Nephron (organoid): ENCODE data around the gene FGF1.

Experiments used
- H3K27ac Mint-ChIP-seq, 3 experiments: 2 replicates each; pipeline ENCODE4 v1.8.0; 2020; ENCODE audit warnings: mixed read lengths in 3 of 3, mild to moderate bottlenecking in 2 of 3, moderate library complexity in 1 of 3
- H3K27me3 Mint-ChIP-seq: 2 replicates; pipeline ENCODE4 v1.8.0; 2021; ENCODE audit warnings: low read depth, mild to moderate bottlenecking, moderate library complexity, mixed read lengths
- H3K36me3 Mint-ChIP-seq: 2 replicates; pipeline ENCODE4 v1.8.0; 2020; ENCODE audit warnings: low read depth, mixed read lengths
- H3K4me1 Mint-ChIP-seq: 2 replicates; pipeline ENCODE4 v1.8.0; 2020; ENCODE audit warnings: mixed read lengths
- H3K4me3 Mint-ChIP-seq, 3 experiments: 2 replicates each; pipeline ENCODE4 v1.8.0; 2020; ENCODE audit warnings: mild to moderate bottlenecking in 3 of 3, mixed read lengths in 3 of 3, moderate library complexity in 2 of 3
- H3K9me3 Mint-ChIP-seq: 2 replicates; pipeline ENCODE4 v1.8.0; 2020; ENCODE audit warnings: mixed read lengths
- TF ChIP-seq, protein P1 (sequence below), 3 experiments: fragments of 200-600 bp; sonication (generic); IDR thresholded peaks; one replicate each; pipeline ENCODE4 v1.5.0; 2021; ENCODE audit warnings: antibody characterized with exemption in 3 of 3; ENCODE audit not compliant: unreplicated experiment in 3 of 3

Gene FGF1

GRCh38 chr5:142671801-142672200 is 14.1 kb downstream of the FGF1 start:
- TF ChIP-seq, protein P1, sequence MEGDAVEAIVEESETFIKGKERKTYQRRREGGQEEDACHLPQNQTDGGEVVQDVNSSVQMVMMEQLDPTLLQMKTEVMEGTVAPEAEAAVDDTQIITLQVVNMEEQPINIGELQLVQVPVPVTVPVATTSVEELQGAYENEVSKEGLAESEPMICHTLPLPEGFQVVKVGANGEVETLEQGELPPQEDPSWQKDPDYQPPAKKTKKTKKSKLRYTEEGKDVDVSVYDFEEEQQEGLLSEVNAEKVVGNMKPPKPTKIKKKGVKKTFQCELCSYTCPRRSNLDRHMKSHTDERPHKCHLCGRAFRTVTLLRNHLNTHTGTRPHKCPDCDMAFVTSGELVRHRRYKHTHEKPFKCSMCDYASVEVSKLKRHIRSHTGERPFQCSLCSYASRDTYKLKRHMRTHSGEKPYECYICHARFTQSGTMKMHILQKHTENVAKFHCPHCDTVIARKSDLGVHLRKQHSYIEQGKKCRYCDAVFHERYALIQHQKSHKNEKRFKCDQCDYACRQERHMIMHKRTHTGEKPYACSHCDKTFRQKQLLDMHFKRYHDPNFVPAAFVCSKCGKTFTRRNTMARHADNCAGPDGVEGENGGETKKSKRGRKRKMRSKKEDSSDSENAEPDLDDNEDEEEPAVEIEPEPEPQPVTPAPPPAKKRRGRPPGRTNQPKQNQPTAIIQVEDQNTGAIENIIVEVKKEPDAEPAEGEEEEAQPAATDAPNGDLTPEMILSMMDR (IDR thresholded peaks at IDR 0.05; ENCODE audit: unreplicated experiment in 3 of 3) = no peak
- peaks cover 17% of the 10 kb centered on the region for H3K4me1 Mint-ChIP-seq
- peaks cover under 1% of the 10 kb centered on the region for H3K27me3 Mint-ChIP-seq
- no peaks in the 10 kb centered on the region for H3K36me3 Mint-ChIP-seq
- no peaks in the 10 kb centered on the region for H3K9me3 Mint-ChIP-seq
- no peak overlapping the region for H3K4me3 Mint-ChIP-seq
- no peak overlapping the region for H3K27ac Mint-ChIP-seq

DNA sequence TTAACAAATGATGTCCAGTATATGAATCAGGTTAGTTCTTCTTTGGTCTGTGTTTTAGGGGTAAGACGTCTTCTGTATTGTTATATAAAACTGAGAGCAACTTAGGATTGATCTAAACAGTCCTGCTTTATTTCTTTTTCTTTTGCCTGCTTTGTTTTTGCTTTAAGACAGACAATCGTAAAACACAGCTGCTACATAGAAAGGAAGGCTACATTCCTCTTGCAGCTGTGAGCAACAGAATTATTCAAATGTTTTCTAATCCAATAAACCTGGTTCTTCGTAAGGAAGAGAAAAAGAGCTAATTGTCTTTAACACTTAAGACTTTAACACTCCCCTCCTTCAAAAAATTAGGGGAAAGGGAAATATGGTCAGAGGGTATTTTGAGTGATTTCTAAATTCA is 14.6 kb downstream of the FGF1 start:
- Mint-ChIP-seq H3K4me1 (peaks cover 22% of the 10 kb centered on the region), H3K36me3 (no peaks in the 10 kb centered on the region), H3K4me3 (no peak overlapping the region), H3K9me3 (no peaks in the 10 kb centered on the region), H3K27me3 (peaks cover 4% of the 10 kb centered on the region), H3K27ac (no peak overlapping the region)
- TF ChIP-seq, protein P1 (IDR thresholded peaks at IDR 0.05; ENCODE audit: unreplicated experiment in 3 of 3) = no peak

- Mint-ChIP-seq H3K36me3 (no peaks in the 10 kb centered on the region), H3K27ac (no peak overlapping the region), H3K9me3 (no peaks in the 10 kb centered on the region), H3K27me3 (peaks cover 4% of the 10 kb centered on the region), H3K4me1 (peaks cover 24% of the 10 kb centered on the region), H3K4me3 (no peak overlapping the region)
- TF ChIP-seq, protein P1 (IDR thresholded peaks at IDR 0.05; ENCODE audit: unreplicated experiment in 3 of 3) = no peak
Measured at GRCh38 chr5:142670804-142671203, 15.1 kb downstream of the FGF1 start.

DNA sequence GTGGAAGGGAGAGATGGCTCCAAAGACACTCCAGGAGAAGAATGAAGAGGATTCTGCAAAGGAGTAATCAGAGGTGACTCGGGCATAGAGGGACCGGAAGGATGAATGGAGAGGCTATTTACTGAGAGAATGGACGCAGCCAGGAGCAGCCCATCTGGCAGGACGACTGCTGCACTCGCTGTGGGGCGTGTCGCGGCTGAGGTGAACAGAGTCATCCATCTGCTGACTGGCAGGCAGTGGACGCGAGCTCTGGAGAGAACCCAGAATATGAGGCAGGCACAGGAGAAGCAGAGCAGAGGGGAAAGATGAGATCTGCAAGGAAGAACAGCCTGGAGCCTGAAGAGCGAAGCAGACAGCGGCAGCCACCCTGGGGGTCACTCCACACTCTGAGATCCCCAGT is 16.4 kb downstream of the FGF1 start:
- TF ChIP-seq, protein P1 (IDR thresholded peaks at IDR 0.05; ENCODE audit: unreplicated experiment in 3 of 3) = no peak
- Mint-ChIP-seq H3K4me1 (peaks cover 14% of the 10 kb centered on the region), H3K36me3 (no peaks in the 10 kb centered on the region), H3K27me3 (peaks cover 4% of the 10 kb centered on the region), H3K9me3 (no peaks in the 10 kb centered on the region), H3K4me3 (no peak overlapping the region), H3K27ac (no peak overlapping the region)

- TF ChIP-seq, protein P1 (IDR thresholded peaks at IDR 0.05; ENCODE audit: unreplicated experiment in 3 of 3) = no peak
- Mint-ChIP-seq H3K9me3 (no peaks in the 10 kb centered on the region), H3K27me3 (peaks cover 4% of the 10 kb centered on the region), H3K4me1 (peaks cover 7% of the 10 kb centered on the region), H3K36me3 (no peaks in the 10 kb centered on the region), H3K27ac (no peak overlapping the region), H3K4me3 (no peak overlapping the region)
Measured at GRCh38 chr5:142668336-142668735, 17.6 kb downstream of the FGF1 start.

DNA sequence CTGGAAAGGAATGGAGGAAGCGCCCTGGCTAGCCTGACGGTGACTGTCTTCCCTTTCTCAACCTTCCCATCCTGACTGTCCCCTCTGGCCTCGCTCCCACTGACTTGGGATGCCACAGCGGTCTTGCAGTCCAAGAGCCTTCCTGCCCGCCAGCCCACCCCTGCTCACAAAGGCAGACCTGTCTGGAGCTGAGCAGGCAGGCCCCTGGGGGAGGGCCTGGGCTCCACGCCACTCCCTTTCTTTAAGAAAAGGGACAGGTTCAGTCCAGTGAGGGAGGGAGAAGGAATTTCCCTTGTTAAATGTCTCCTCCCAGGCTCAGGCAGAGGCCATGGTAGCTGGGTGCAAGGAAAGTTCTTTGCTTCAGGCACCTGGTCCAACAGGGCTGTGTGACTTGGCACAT is 18.1 kb downstream of the FGF1 start:
- Mint-ChIP-seq H3K27me3 (peaks cover 4% of the 10 kb centered on the region), H3K4me1 (peaks cover 7% of the 10 kb centered on the region)

More for the DNA sequence above, 18.1 kb downstream of the FGF1 start:
- H3K27ac Mint-ChIP-seq = no peak overlapping the region
- no peaks in the 10 kb centered on the region for H3K36me3 Mint-ChIP-seq
- TF ChIP-seq, protein P1 (IDR thresholded peaks at IDR 0.05; ENCODE audit: unreplicated experiment in 3 of 3) = no peak
- H3K9me3 Mint-ChIP-seq = no peaks in the 10 kb centered on the region
- no peak overlapping the region for H3K4me3 Mint-ChIP-seq
